ENCODE data around the gene KHK. TPM values are rescaled to one million over a fixed set of nuclear protein-coding genes. Genes with fewer than 3 reads are reported as not detected.

KHK gene
- total RNA-seq, 1 donor from 2014 or later, result 3.6 TPM

- TF ChIP-seq, protein P1, sequence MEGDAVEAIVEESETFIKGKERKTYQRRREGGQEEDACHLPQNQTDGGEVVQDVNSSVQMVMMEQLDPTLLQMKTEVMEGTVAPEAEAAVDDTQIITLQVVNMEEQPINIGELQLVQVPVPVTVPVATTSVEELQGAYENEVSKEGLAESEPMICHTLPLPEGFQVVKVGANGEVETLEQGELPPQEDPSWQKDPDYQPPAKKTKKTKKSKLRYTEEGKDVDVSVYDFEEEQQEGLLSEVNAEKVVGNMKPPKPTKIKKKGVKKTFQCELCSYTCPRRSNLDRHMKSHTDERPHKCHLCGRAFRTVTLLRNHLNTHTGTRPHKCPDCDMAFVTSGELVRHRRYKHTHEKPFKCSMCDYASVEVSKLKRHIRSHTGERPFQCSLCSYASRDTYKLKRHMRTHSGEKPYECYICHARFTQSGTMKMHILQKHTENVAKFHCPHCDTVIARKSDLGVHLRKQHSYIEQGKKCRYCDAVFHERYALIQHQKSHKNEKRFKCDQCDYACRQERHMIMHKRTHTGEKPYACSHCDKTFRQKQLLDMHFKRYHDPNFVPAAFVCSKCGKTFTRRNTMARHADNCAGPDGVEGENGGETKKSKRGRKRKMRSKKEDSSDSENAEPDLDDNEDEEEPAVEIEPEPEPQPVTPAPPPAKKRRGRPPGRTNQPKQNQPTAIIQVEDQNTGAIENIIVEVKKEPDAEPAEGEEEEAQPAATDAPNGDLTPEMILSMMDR (IDR thresholded peaks at IDR 0.05; ENCODE audit: unreplicated experiment), result no peak
- peaks cover 2% of the 10 kb centered on the region for H3K27me3 Mint-ChIP-seq (ENCODE audit: low read depth)
- DNase-seq (ENCODE audit: low spot score in 2 of 2, unreplicated experiment in 2 of 2), result no peak
- peaks cover 3% of the 10 kb centered on the region for H3K4me1 Mint-ChIP-seq
- no peak overlapping the region for H3K4me3 Mint-ChIP-seq
- no peaks in the 10 kb centered on the region for H3K36me3 Mint-ChIP-seq
- H3K27ac Mint-ChIP-seq, result no peak overlapping the region
- no peaks in the 10 kb centered on the region for H3K9me3 Mint-ChIP-seq
These were observed 63.2 kb downstream of the KHK start for GRCh38 chr2:27149570-27150405.

Other genes with a start within 250 kb of the KHK start
- gene DPYSL5, start 238.6 kb upstream of the KHK start, total RNA-seq, result 2.5 to 2.8 TPM (median 2.8 TPM) in 3 replicates
- 14.8 to 17.1 TPM (median 16.0 TPM) in 3 replicates for gene MAPRE3, start 116.1 kb upstream of the KHK start, total RNA-seq
- 86.8 to 88.8 TPM (median 88.6 TPM) in 3 replicates for gene TMEM214, start 53.8 kb upstream of the KHK start, total RNA-seq
- gene AGBL5, start 35.1 kb upstream of the KHK start, total RNA-seq, result 40.5 to 45.0 TPM (median 43.2 TPM) in 3 replicates
- gene OST4, start 15.1 kb upstream of the KHK start, total RNA-seq, result 254 to 263 TPM (median 257 TPM) in 3 replicates
- gene EMILIN1, start 8.2 kb upstream of the KHK start, total RNA-seq, result 170 to 179 TPM (median 172 TPM) in 3 replicates
- 1.5 to 3.0 TPM (median 1.8 TPM) in 3 replicates for gene CGREF1, start 32.4 kb downstream of the KHK start, total RNA-seq
- gene ABHD1, start 37.0 kb downstream of the KHK start, total RNA-seq, result 0.95 to 1.5 TPM (median 0.99 TPM) in 3 replicates
- 38.9 to 42.5 TPM (median 41.6 TPM) in 3 replicates for gene PREB, start 47.9 kb downstream of the KHK start, total RNA-seq
- gene PRR30, start 52.6 kb downstream of the KHK start, total RNA-seq, result not detected in 3 replicates
- gene TCF23, start 62.2 kb downstream of the KHK start, total RNA-seq, result 0.04 TPM in 1 of 3 replicates, not detected in the others
- gene ATRAID, start 125.3 kb downstream of the KHK start, total RNA-seq, result 106 to 112 TPM (median 108 TPM) in 3 replicates
- gene SLC5A6, start 125.5 kb downstream of the KHK start, total RNA-seq, result 67.9 to 73.2 TPM (median 70.4 TPM) in 3 replicates
- gene CAD, start 130.6 kb downstream of the KHK start, total RNA-seq, result 74.4 to 82.5 TPM (median 80.5 TPM) in 3 replicates
- 2.3 to 3.4 TPM (median 3.1 TPM) in 3 replicates for gene SLC30A3, start 176.3 kb downstream of the KHK start, total RNA-seq
- 0.18 to 0.27 TPM in 2 of 3 replicates, not detected in the other for gene DNAJC5G, start 188.7 kb downstream of the KHK start, total RNA-seq
- gene TRIM54, start 195.7 kb downstream of the KHK start, total RNA-seq, result 0.18 to 0.47 TPM (median 0.18 TPM) in 3 replicates
- 3.1 to 5.1 TPM (median 4.4 TPM) in 3 replicates for gene UCN, start 221.7 kb downstream of the KHK start, total RNA-seq
- gene MPV17, start 236.3 kb downstream of the KHK start, total RNA-seq, result 65.8 to 70.0 TPM (median 68.3 TPM) in 3 replicates

Data from mesothelial cell of epicardium (in vitro differentiated cells).